WI38 (cell line): Measurements from ENCODE around the gene LRMDA.

ENCODE experiments used
- H3K4me3 ChIP-seq: 2 replicates; pipeline ENCODE4 v1.5.1; 2011; ENCODE audit warnings: low read depth, mild to moderate bottlenecking, control low read depth, low read length
- TF ChIP-seq, protein P1 (sequence below): IDR thresholded peaks from 2 replicates; pipeline ENCODE4 v1.5.1; 2012; ENCODE audit warnings: low read depth, mild to moderate bottlenecking, control low read depth, low read length

Gene LRMDA

DNA sequence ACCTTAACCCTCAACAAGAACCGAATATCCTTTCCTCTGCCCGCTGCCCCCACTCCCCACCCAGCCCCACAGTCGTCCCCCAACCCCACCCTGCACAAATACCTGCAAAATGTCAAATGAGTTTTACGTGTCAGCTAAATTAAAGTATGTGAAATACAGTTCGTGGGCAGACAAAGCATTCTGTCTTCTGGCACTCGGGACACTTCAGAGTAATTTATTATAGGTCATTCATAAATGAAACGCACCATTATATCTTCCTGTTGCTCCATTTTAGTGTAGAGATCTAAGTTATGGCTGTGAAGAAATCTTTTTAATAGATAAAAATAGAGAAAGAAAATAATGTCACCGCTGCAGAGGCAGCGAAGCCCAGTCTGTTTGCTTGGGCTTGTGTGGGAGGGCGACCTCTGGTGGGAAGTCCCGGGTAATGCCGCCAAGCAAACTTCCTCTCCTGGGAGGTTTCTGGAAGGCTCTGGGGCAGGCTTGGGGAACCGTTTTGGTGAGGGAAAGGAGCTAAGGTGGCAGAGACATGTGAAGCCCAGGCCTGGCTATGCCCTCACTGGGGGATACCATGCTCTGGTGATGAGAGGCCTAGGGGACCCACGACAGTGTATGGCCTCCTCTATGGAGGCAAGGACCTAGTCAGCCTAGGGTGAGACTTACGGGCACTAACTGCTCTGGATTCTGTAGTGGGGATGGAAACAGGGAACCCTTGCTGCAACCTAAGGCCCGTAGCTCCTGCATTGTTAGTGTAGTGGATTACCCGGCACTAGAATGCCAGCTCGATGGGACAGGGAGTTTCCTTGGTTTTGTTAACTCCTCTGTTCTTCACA lies 604.9 kb downstream of the LRMDA start:
- no peak overlapping the region for H3K4me3 ChIP-seq
- TF ChIP-seq, protein P1, sequence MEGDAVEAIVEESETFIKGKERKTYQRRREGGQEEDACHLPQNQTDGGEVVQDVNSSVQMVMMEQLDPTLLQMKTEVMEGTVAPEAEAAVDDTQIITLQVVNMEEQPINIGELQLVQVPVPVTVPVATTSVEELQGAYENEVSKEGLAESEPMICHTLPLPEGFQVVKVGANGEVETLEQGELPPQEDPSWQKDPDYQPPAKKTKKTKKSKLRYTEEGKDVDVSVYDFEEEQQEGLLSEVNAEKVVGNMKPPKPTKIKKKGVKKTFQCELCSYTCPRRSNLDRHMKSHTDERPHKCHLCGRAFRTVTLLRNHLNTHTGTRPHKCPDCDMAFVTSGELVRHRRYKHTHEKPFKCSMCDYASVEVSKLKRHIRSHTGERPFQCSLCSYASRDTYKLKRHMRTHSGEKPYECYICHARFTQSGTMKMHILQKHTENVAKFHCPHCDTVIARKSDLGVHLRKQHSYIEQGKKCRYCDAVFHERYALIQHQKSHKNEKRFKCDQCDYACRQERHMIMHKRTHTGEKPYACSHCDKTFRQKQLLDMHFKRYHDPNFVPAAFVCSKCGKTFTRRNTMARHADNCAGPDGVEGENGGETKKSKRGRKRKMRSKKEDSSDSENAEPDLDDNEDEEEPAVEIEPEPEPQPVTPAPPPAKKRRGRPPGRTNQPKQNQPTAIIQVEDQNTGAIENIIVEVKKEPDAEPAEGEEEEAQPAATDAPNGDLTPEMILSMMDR: peak; percentile 87

DNA sequence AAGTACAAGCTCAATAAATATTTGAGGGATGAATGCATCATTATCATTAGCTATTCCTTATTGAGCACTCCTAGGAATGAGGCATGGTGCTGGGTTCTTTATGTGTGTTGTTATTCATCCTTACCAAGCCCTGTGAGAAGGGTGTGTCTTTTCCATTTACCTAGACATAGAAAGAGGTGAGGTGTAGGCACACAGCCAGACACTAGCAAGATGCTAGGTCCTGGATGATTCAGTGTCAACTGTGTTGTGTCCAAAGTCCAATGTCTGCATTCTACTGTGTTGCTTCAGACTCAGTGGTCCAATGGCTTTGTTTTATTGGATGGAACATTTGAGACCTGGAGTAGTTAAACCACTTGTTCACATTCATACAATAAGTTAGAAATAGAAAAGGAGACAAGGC lies 605.5 kb downstream of the LRMDA start:
- H3K4me3 ChIP-seq: no peak overlapping the region
- TF ChIP-seq, protein P1: no peak

DNA sequence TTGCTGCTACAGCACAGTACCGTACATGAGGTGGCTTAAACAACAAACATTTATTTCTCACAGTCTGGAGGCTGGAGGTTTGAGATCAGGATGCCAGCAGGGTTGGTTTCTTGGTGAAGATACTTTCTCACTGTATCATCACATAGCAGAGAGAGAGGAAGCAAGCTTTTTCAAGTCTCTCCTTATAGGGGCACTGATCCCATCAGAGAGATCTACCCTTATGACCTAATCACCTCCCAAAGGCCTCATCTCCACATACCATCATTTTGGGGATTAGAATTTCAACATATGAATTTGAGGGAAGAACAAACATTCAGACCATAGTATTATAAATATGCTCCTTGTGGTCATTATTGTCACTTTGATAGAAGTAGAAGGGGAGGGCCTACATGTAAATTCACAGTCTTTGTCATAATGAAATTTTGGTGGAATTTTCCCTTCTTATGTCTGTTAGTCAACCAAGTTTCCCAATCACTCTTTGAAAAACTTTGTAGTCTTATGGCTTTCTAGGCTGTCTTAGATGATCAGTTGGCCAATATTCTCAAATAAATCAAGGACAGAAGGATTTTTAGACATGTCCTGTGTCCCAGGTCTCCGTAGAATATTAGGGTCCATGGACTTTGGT lies 606.2 kb downstream of the LRMDA start:
- TF ChIP-seq, protein P1: no peak
- no peak overlapping the region for H3K4me3 ChIP-seq

DNA sequence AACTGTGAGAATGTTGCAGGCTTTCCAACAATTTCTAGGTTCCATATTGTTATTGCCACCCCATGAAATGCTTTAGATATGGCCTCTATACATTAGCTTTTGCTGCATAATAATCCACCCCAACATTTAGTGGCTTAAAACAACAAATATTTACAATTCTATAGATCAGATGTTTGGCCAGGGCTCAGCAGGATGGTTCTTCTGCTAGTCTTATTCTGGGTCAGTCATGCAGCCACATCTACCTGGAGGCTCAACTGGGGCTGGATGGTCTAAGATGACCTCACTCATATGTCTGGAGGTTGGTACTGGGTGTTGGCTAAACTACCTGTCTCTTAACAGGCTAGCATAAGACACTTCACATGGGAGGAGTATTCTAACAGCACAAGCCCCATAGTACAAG lies 607.3 kb downstream of the LRMDA start:
- H3K4me3 ChIP-seq: no peak overlapping the region
- TF ChIP-seq, protein P1: no peak

DNA sequence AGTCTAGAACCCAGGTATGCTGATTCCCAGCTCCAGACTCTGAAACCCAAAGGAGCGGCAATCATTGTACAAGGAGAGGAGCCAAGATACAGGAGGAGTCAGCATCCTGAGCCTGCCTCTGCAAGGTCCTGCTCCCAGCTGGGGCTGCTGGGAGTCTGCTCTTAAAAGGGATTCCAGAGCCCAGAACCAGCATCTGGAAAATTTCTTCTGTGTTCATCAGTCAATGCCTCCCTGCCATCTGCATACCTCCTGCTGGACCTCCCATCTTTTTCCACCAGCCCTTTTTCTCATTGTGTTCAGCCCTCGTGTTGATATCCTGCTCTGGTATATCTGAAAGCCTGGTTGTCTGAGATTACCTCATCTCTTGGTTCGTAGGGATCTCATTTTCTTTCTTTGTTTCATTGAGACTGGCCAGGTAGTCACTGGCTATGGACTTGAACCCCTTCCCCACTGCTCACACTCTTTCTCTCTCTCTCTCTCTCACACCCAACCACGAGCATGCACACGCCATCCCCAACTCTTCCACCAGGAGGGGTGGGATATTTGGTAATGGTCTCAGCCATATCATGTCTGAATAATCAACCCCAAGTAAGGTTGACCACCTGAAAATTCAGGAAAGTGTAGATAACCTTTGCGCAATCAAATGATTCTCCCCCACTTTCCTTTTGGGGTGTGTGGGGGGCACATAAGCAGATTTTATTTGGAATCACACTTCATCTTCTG lies 608.8 kb downstream of the LRMDA start:
- TF ChIP-seq, protein P1: no peak
- no peak overlapping the region for H3K4me3 ChIP-seq

DNA sequence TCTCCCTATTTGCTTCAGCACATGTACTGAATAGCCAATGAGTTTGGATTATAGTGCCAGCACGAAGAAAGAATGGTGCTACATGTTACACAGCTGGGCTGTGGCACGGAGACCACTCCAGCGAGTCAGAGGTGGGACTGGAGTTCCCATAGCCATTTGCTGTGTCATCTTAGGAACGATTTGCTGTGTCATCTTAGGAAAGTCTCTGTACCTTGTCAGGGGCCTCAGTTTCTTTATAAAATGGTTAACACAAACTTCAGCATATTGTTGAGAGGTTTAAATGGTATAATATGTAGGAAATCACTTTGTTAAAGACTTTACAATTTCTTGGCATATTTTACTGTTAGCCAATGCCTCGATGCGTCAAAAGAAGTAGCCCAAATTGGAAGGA lies 609.4 kb downstream of the LRMDA start:
- H3K4me3 ChIP-seq: no peak overlapping the region
- TF ChIP-seq, protein P1: no peak

DNA sequence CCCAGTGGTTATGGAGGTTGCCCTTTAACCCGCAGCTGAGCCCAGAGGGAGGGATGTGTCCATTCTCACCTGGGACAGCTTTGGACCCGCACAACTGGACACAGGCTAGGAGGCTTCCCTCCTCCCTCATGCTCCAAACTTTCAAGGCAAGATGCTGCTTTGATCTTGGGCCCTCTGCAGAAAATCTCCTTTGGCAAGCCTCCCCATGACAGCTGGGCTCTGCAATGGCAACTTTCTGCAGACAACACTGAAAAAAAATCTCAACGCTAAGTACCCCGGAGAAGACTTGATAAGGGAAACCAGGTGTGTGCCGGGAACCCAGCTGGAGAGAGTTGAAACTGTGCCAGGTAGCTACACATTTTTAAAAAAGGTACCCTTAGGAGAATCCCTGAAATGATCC lies 610.1 kb downstream of the LRMDA start:
- TF ChIP-seq, protein P1: no peak
- no peak overlapping the region for H3K4me3 ChIP-seq
